HepG2 (cell line): ENCODE measurements around the gene ADAMTS13. TPM values are rescaled to one million over a fixed set of nuclear protein-coding genes. Genes with fewer than 3 reads are reported as not detected.

Experiments
- AGO1 ChIP-seq: fragments of 200-400 bp; formaldehyde crosslinking; IDR thresholded peaks from 2 replicates; pipeline ENCODE4 v1.6.1; 2017; ENCODE audit warnings: mild to moderate bottlenecking, low read depth, low read length, moderate library complexity; ENCODE audit not compliant: poor library complexity, severe bottlenecking
- HNRNPLL ChIP-seq: fragments of 200-400 bp; formaldehyde crosslinking; IDR thresholded peaks from 2 replicates; pipeline ENCODE4 v1.6.1; 2017; ENCODE audit warnings: mild to moderate bottlenecking, low read depth, low read length; ENCODE audit not compliant: poor library complexity, severe bottlenecking
- IKZF1 ChIP-seq: fragments of 450-650 bp; IDR thresholded peaks from 2 replicates; pipeline ENCODE4 v1.7.1; 2016
- NFE2 ChIP-seq: sonication (generic); formaldehyde crosslinking; IDR thresholded peaks from 2 replicates; pipeline ENCODE4 v1.4.0; 2020; ENCODE audit warnings: missing genetic modification reagents
- NFYB ChIP-seq: sonication (generic); formaldehyde crosslinking; IDR thresholded peaks from 2 replicates; pipeline ENCODE4 v1.4.0; 2020; ENCODE audit warnings: missing genetic modification reagents
- POLR2AphosphoS5 ChIP-seq: IDR thresholded peaks from 2 replicates; pipeline ENCODE4 v1.6.1; 2012; ENCODE audit warnings: low read depth, low read length
- REXO4 ChIP-seq: sonication (generic); formaldehyde crosslinking; IDR thresholded peaks from 2 replicates; pipeline ENCODE4 v1.8.0; 2022; ENCODE audit warnings: missing genetic modification reagents, mild to moderate bottlenecking, borderline replicate concordance
- SIN3A ChIP-seq: IDR thresholded peaks from 2 replicates; pipeline ENCODE4 v1.6.1; 2011; ENCODE audit warnings: low read depth, mild to moderate bottlenecking, control low read depth, low read length, borderline replicate concordance
- SOX13 ChIP-seq, 3 experiments: fragments of 450-650 bp in 1 of 3; sonication (generic) in 1 of 3; formaldehyde crosslinking in 1 of 3; IDR thresholded peaks in 2 of 3; conservative IDR thresholded peaks in 1 of 3; 2 replicates each; pipeline versions ENCODE4 v1.5.0 to v1.6.1; 2016 to 2020; ENCODE audit warnings: antibody characterized with exemption in 1 of 3, mild to moderate bottlenecking in 1 of 3, missing compliant biosample characterization in 1 of 3, missing genetic modification reagents in 1 of 3, moderate library complexity in 1 of 3
- ZNF251 ChIP-seq: sonication (generic); formaldehyde crosslinking; IDR thresholded peaks from 2 replicates; pipeline ENCODE4 v1.9.0; 2021; ENCODE audit warnings: mild to moderate bottlenecking, missing genetic modification reagents
- ZNF563 ChIP-seq: sonication (generic); formaldehyde crosslinking; IDR thresholded peaks from 2 replicates; pipeline ENCODE4 v1.8.0; 2022; ENCODE audit warnings: mild to moderate bottlenecking, moderate library complexity, missing genetic modification reagents
- ZNF747 ChIP-seq: sonication (generic); formaldehyde crosslinking; IDR thresholded peaks from 2 replicates; pipeline ENCODE4 v1.8.1; 2023; ENCODE audit warnings: missing genetic modification reagents, mild to moderate bottlenecking, borderline replicate concordance
- ZNF773 ChIP-seq: sonication (generic); formaldehyde crosslinking; IDR thresholded peaks from 2 replicates; pipeline ENCODE4 v1.4.0; 2020; ENCODE audit warnings: missing genetic modification reagents, borderline replicate concordance
- polyA plus RNA-seq, 8 experiments: library from polyadenylated mRNA; depleted of rRNA in 3 of 8; stranded (reverse) in 7 of 8; unstranded in 1 of 8; fragments of >200 nt; fragmentation: Illumina TruSeq in 4 of 8; extraction: Trizol in 4 of 8; gene quantifications; 2 replicates each; pipeline versions ENCODE4 v1.2.1 to v1.2.3, GENCODE V29; 2011 to 2016; ENCODE audit warnings: low read depth in 4 of 8, missing spikeins in 1 of 8, mixed read lengths in 1 of 8; ENCODE audit not compliant: insufficient read depth in 1 of 8
- total RNA-seq, 5 experiments: library from RNA; depleted of rRNA; stranded (reverse); fragments of >200 nt; fragmentation: Illumina TruSeq; extraction: Trizol; gene quantifications; 2 replicates each; pipeline ENCODE4 v1.2.3, GENCODE V29; 2016; ENCODE audit warnings: low read depth in 1 of 5
- TF ChIP-seq, protein P1 (sequence below): sonication (generic); formaldehyde crosslinking; IDR thresholded peaks from 2 replicates; pipeline ENCODE4 v1.4.0; 2020; ENCODE audit warnings: missing genetic modification reagents
- TF ChIP-seq, protein P2 (sequence below): sonication (generic); formaldehyde crosslinking; IDR thresholded peaks from 2 replicates; pipeline ENCODE4 v1.4.0; 2020; ENCODE audit warnings: missing genetic modification reagents, borderline replicate concordance
- TF ChIP-seq, protein P3 (sequence below): sonication (generic); formaldehyde crosslinking; IDR thresholded peaks from 2 replicates; pipeline ENCODE4 v1.8.1; 2023; ENCODE audit warnings: mild to moderate bottlenecking, missing genetic modification reagents, borderline replicate concordance

ADAMTS13 gene
- total and polyA plus RNA-seq, 2 of the 13 experiments (the other 11 are each of a cell fraction or from before 2014, with no cell fraction given) = 0.91 to 4.5 TPM

DNA sequence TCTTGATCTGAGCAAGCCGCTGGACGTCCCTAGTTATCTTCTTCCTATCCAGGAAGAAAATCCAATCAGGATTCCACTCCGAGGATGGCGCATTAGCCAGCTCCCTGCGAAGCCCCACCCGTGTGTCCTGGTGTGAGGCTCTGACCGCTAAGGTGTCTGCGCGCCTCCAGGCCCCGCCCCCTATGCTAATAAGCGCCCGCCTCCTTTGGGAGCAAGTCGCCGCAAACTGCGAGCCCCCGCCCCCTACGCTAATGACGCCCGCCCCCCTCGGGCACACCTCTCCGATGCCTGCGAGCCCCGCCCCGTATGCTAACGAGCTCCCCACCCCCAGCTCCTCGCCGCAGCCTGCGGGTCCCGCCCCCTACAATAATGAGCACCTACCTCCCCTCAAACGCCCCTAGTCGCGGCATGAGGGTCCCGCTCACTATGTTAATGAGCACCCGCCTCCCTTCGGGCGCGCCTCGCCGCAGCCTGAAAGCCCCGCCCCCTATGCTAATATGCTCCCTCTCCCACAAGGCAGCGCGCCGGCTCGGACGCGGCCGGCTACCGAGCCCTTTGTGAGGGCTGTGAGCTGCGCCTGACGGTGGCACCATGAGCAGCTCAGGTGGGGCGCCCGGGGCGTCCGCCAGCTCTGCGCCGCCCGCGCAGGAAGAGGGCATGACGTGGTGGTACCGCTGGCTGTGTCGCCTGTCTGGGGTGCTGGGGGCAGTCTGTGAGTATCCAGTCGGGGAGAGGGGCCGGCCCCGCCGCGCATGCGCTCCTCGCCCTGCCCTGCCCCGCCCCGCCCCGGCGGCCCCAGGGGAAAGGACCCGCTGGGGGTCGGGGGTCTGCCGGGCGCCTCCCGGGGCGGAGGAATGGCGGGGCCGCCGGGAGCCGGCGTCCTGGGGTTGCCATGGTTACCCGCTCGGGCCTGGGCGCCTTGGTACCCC is 37.6 kb downstream of the ADAMTS13 start, which contains the start of gene CACFD1 (continued):
- TF ChIP-seq, protein P1, sequence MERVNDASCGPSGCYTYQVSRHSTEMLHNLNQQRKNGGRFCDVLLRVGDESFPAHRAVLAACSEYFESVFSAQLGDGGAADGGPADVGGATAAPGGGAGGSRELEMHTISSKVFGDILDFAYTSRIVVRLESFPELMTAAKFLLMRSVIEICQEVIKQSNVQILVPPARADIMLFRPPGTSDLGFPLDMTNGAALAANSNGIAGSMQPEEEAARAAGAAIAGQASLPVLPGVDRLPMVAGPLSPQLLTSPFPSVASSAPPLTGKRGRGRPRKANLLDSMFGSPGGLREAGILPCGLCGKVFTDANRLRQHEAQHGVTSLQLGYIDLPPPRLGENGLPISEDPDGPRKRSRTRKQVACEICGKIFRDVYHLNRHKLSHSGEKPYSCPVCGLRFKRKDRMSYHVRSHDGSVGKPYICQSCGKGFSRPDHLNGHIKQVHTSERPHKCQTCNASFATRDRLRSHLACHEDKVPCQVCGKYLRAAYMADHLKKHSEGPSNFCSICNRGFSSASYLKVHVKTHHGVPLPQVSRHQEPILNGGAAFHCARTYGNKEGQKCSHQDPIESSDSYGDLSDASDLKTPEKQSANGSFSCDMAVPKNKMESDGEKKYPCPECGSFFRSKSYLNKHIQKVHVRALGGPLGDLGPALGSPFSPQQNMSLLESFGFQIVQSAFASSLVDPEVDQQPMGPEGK (CRISPR knock-in tag) = peak; percentile 56; the same call in 1 of the 2 replicates
- TF ChIP-seq AGO1 = peak; percentile 61
- no peak for TF ChIP-seq NFE2 (CRISPR knock-in tag)
- TF ChIP-seq ZNF773 (CRISPR knock-in tag) = peak; percentile 50; the same call in 1 of the 2 replicates
- TF ChIP-seq IKZF1 = no peak
- no peak for TF ChIP-seq REXO4 (CRISPR knock-in tag)
- no peak for TF ChIP-seq ZNF251 (CRISPR knock-in tag)
- no peak for TF ChIP-seq SIN3A
- TF ChIP-seq HNRNPLL = peak; percentile 97
- peak; percentile 24; the same call in 1 of the 2 replicates for TF ChIP-seq NFYB (CRISPR knock-in tag)
- TF ChIP-seq, protein P2, sequence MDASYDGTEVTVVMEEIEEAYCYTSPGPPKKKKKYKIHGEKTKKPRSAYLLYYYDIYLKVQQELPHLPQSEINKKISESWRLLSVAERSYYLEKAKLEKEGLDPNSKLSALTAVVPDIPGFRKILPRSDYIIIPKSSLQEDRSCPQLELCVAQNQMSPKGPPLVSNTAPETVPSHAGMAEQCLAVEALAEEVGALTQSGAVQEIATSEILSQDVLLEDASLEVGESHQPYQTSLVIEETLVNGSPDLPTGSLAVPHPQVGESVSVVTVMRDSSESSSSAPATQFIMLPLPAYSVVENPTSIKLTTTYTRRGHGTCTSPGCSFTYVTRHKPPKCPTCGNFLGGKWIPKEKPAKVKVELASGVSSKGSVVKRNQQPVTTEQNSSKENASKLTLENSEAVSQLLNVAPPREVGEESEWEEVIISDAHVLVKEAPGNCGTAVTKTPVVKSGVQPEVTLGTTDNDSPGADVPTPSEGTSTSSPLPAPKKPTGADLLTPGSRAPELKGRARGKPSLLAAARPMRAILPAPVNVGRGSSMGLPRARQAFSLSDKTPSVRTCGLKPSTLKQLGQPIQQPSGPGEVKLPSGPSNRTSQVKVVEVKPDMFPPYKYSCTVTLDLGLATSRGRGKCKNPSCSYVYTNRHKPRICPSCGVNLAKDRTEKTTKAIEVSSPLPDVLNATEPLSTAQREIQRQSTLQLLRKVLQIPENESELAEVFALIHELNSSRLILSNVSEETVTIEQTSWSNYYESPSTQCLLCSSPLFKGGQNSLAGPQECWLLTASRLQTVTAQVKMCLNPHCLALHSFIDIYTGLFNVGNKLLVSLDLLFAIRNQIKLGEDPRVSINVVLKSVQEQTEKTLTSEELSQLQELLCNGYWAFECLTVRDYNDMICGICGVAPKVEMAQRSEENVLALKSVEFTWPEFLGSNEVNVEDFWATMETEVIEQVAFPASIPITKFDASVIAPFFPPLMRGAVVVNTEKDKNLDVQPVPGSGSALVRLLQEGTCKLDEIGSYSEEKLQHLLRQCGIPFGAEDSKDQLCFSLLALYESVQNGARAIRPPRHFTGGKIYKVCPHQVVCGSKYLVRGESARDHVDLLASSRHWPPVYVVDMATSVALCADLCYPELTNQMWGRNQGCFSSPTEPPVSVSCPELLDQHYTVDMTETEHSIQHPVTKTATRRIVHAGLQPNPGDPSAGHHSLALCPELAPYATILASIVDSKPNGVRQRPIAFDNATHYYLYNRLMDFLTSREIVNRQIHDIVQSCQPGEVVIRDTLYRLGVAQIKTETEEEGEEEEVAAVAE (CRISPR knock-in tag) = no peak
- TF ChIP-seq ZNF747 (CRISPR knock-in tag) = 0 out of 2 replicates have a peak, but pooled peaks have one; percentile 0
- peak; percentile 37 for TF ChIP-seq POLR2AphosphoS5
- TF ChIP-seq, protein P3, sequence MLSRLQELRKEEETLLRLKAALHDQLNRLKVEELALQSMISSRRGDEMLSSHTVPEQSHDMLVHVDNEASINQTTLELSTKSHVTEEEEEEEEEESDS (CRISPR knock-in tag) = peak; percentile 99
- TF ChIP-seq SOX13 (IDR thresholded peaks at IDR 0.05) = no peak
- TF ChIP-seq SOX13 (CRISPR knock-in tag; conservative IDR thresholded peaks at IDR 0.05 in 1 of 2, IDR thresholded peaks at IDR 0.05 in 1 of 2) = no peak; a peak in 1 of 4 replicates
- 0 out of 2 replicates have a peak, but pooled peaks have one; percentile 20 for TF ChIP-seq ZNF563 (CRISPR knock-in tag)
